G401 (cell line): ENCODE measurements around the gene UBA7. TPM values are rescaled to one million over a fixed set of nuclear protein-coding genes. Genes with fewer than 3 reads are reported as not detected.
"Not testable (repeated sequence)": the region's sequence is repeated elsewhere in the genome, so short reads cannot be mapped to it uniquely, and the experiment has no call there.

Experiments used
- DNase-seq: peaks from one replicate; pipeline ENCODE4 v3.0.0-alpha.2; 2015; ENCODE audit warnings: low spot score
- in situ Hi-C: cut with HindIII; loops from 2 replicates; pipeline ENCODE4 v1.10.0; 2016; ENCODE audit warnings: low sequenced_read_pairs, mixed read lengths
- total RNA-seq: library from RNA; depleted of rRNA; stranded (reverse); fragments of >200 nt; shearing (Covaris generic); gene quantifications from 2 replicates; pipeline ENCODE4 v1.2.3, GENCODE V29; 2014; rRNA removed

UBA7 gene
- 0.14 and 0.49 TPM in 2 replicates for total RNA-seq

GRCh38 chr3:49813497-49814174 is at the start of gene UBA7:
TSS of gene UBA7 (minus strand) at chr3:49813953. CDS start at chr3:49813787, 166 bp downstream.
- in situ Hi-C loops: no loop called here
- peak; percentile 7 for DNase-seq

GRCh38 chr3:49859576-49860305 is 46.0 kb upstream of the UBA7 start:
- in situ Hi-C loops: no loop called here
- DNase-seq: no peak

GRCh38 chr3:49856181-49857005 is 42.6 kb upstream of the UBA7 start, which contains the start of gene TRAIP:
TSS of gene TRAIP (minus strand) at chr3:49856564. CDS start at chr3:49856453, 111 bp downstream.
- in situ Hi-C loops: no loop called here
- peak; percentile 96 for DNase-seq

GRCh38 chr3:49855662-49856061 is 41.9 kb upstream of the UBA7 start:
- in situ Hi-C loops: no loop called here

GRCh38 chr3:49845694-49846093 is 31.9 kb upstream of the UBA7 start:
- DNase-seq: no peak
- in situ Hi-C loops: no loop called here

More at GRCh38 chr3:49855662-49856061, 41.9 kb upstream of the UBA7 start:
- DNase-seq: no peak

GRCh38 chr3:49844464-49845183 is 30.9 kb upstream of the UBA7 start:
- in situ Hi-C loops: no loop called here
- DNase-seq: no peak

GRCh38 chr3:49842843-49843517 is 29.2 kb upstream of the UBA7 start:
- in situ Hi-C loops: no loop called here
- DNase-seq: no peak

- no peak for DNase-seq
- in situ Hi-C loops: no loop called here
Observed at GRCh38 chr3:49841806-49842205, 28.1 kb upstream of the UBA7 start.

- in situ Hi-C loops: no loop called here
Observed at GRCh38 chr3:49841126-49841696, 27.5 kb upstream of the UBA7 start.

GRCh38 chr3:49840388-49840787 is 26.6 kb upstream of the UBA7 start:
- DNase-seq: no peak
- in situ Hi-C loops: no loop called here

More at GRCh38 chr3:49841126-49841696, 27.5 kb upstream of the UBA7 start:
- peak; percentile 14 for DNase-seq

GRCh38 chr3:49839193-49839809 is 25.5 kb upstream of the UBA7 start:
- DNase-seq: peak; percentile 87
- in situ Hi-C loops: no loop called here

- DNase-seq: no peak
- in situ Hi-C loops: no loop called here
Observed at GRCh38 chr3:49831341-49831740, 17.6 kb upstream of the UBA7 start.

GRCh38 chr3:49826016-49826415 is 12.3 kb upstream of the UBA7 start:
- in situ Hi-C loops: no loop called here
- DNase-seq: no peak

GRCh38 chr3:49823131-49823530 is 9.4 kb upstream of the UBA7 start:
- in situ Hi-C loops, DNase-seq: not testable (repeated sequence)

- in situ Hi-C loops: no loop called here
- no peak for DNase-seq
Observed at GRCh38 chr3:49812916-49813496, 747 bp downstream of the UBA7 start.

- DNase-seq: no peak
- in situ Hi-C loops: no loop called here
Observed at GRCh38 chr3:49807431-49808114, 6.2 kb downstream of the UBA7 start.

- no peak for DNase-seq
- in situ Hi-C loops: no loop called here
Observed at GRCh38 chr3:49806850-49807249, 6.9 kb downstream of the UBA7 start.
